Measurements from ENCODE around the gene NDST3.

DNA sequence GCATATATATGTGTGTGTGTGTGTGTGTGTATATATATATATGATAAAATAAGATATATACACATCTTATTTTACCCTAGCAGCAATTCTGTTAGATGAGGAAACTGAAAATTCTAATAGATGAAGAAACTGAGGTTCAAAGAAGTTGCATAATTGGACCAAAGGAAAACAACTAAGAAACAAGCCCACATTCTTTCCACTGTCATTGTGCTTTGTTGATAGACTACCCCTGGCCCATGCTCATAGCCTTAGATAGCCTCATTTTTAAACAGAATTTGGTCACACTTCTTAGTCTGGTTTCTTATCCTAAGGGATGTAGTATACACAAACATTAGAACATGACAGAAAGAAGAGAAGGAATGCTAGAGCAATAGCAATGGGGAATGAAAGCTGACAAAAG, 138.8 kb downstream of the NDST3 start:
- TF ChIP-seq, protein P1, sequence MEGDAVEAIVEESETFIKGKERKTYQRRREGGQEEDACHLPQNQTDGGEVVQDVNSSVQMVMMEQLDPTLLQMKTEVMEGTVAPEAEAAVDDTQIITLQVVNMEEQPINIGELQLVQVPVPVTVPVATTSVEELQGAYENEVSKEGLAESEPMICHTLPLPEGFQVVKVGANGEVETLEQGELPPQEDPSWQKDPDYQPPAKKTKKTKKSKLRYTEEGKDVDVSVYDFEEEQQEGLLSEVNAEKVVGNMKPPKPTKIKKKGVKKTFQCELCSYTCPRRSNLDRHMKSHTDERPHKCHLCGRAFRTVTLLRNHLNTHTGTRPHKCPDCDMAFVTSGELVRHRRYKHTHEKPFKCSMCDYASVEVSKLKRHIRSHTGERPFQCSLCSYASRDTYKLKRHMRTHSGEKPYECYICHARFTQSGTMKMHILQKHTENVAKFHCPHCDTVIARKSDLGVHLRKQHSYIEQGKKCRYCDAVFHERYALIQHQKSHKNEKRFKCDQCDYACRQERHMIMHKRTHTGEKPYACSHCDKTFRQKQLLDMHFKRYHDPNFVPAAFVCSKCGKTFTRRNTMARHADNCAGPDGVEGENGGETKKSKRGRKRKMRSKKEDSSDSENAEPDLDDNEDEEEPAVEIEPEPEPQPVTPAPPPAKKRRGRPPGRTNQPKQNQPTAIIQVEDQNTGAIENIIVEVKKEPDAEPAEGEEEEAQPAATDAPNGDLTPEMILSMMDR (IDR thresholded peaks at IDR 0.05; ENCODE audit: borderline replicate concordance, extremely low read depth, low read length, poor library complexity, severe bottlenecking), result no peak
- no peak for TF ChIP-seq EZH2 (IDR thresholded peaks at IDR 0.05; ENCODE audit: borderline replicate concordance, low read depth, low read length, severe bottlenecking)

Measured in DND-41 (cell line).